GM19238 (cell line): ENCODE results near the gene VEPH1.

Source experiments
- DNase-seq: peaks from one replicate; pipeline ENCODE4 v3.0.0; 2011; ENCODE audit warnings: low spot score; ENCODE audit not compliant: insufficient read length

The VEPH1 gene

GRCh38 chr3:157523814-157524213 lies 20.6 kb upstream of the VEPH1 start:
- DNase-seq: no peak

GRCh38 chr3:157522648-157523047 lies 19.4 kb upstream of the VEPH1 start:
- DNase-seq: no peak

- no peak for DNase-seq
Observed at GRCh38 chr3:157520485-157521150, 17.4 kb upstream of the VEPH1 start.

GRCh38 chr3:157518881-157519280 lies 15.7 kb upstream of the VEPH1 start:
- DNase-seq: no peak

GRCh38 chr3:157516928-157517327 lies 13.7 kb upstream of the VEPH1 start:
- no peak for DNase-seq

- DNase-seq: no peak
Observed at GRCh38 chr3:157515398-157515797, 12.2 kb upstream of the VEPH1 start.

- DNase-seq: no peak
Observed at GRCh38 chr3:157514371-157514895, 11.2 kb upstream of the VEPH1 start.

GRCh38 chr3:157513585-157513984 lies 10.4 kb upstream of the VEPH1 start:
- no peak for DNase-seq

GRCh38 chr3:157512534-157512933 lies 9.3 kb upstream of the VEPH1 start:
- DNase-seq: no peak

- no peak for DNase-seq
Observed at GRCh38 chr3:157508461-157508860, 5.2 kb upstream of the VEPH1 start.

- DNase-seq: no peak
Observed at GRCh38 chr3:157501863-157502262, 1.4 kb downstream of the VEPH1 start.

GRCh38 chr3:157500232-157500631 lies 3.0 kb downstream of the VEPH1 start:
- DNase-seq: no peak

- no peak for DNase-seq
Observed at GRCh38 chr3:157499342-157499963, 3.8 kb downstream of the VEPH1 start.

GRCh38 chr3:157498371-157498770 lies 4.8 kb downstream of the VEPH1 start:
- no peak for DNase-seq

- no peak for DNase-seq
Observed at GRCh38 chr3:157495846-157496245, 7.4 kb downstream of the VEPH1 start.

GRCh38 chr3:157494581-157495281 lies 8.5 kb downstream of the VEPH1 start:
- DNase-seq: no peak

- no peak for DNase-seq
Observed at GRCh38 chr3:157493627-157494550, 9.3 kb downstream of the VEPH1 start.

- no peak for DNase-seq
Observed at GRCh38 chr3:157491136-157491535, 12.1 kb downstream of the VEPH1 start.

- DNase-seq: no peak
Observed at GRCh38 chr3:157488144-157488543, 15.1 kb downstream of the VEPH1 start.

- DNase-seq: no peak
Observed at GRCh38 chr3:157487339-157487738, 15.9 kb downstream of the VEPH1 start.

- no peak for DNase-seq
Observed at GRCh38 chr3:157479464-157480243, 23.6 kb downstream of the VEPH1 start.
